ENCODE measurements around the gene NAAA. TPM values are rescaled to one million over a fixed set of nuclear protein-coding genes. Genes with fewer than 3 reads are reported as not detected.
A peak's percentile ranks its signal among the peaks of the same experiment; 100 is the strongest.

NAAA gene
- total RNA-seq, 4 donors from 2014 or later = 54.2 to 93.5 (median 68.5) TPM

GRCh38 chr4:75895744-75896314, 45.0 kb downstream of the NAAA start:
- TF ChIP-seq POLR2A (IDR thresholded peaks at IDR 0.05) (no peak), CTCF (IDR thresholded peaks at IDR 0.05) (peak; percentile 31 to 74 (median 50))
- Histone ChIP-seq H3K4me1 (no peaks in the 10 kb centered on the region), H3K9me3 (no peaks in the 10 kb centered on the region), H3K27ac (no peak overlapping the region), H3K4me3 (replicated peaks in 1 of 3) (no peak overlapping the region), H3K27me3 (no peaks in the 10 kb centered on the region), H3K36me3 (no peaks in the 10 kb centered on the region)
- no peak for DNase-seq
- WGBS, 2 donors = 49 to 53% methylated on average over 4 of the region's 4 CpGs
- intact Hi-C loops (cut with DNase I) = loop anchor here (10.0 kb wide), 1 partner anchor 169 kb away; no protein-coding TSS in a partner anchor

- DNase-seq = no peak
- intact Hi-C loops (cut with DNase I) = loop anchor here (10.0 kb wide), 1 partner anchor 172 kb away; no protein-coding TSS in a partner anchor
- H3K4me3 ChIP-seq (replicated peaks in 1 of 3) = no peak overlapping the region
- no peak overlapping the region for H3K27ac ChIP-seq
- TF ChIP-seq POLR2A (IDR thresholded peaks at IDR 0.05) = no peak
- TF ChIP-seq CTCF (IDR thresholded peaks at IDR 0.05) = peak in 1 of 6 experiments; percentile 8
- no peaks in the 10 kb centered on the region for H3K9me3 ChIP-seq
- no peaks in the 10 kb centered on the region for H3K4me1 ChIP-seq
- H3K36me3 ChIP-seq = no peaks in the 10 kb centered on the region
- WGBS, 2 donors = 81 to 84% methylated on average over 3 of the region's 3 CpGs
- H3K27me3 ChIP-seq = no peaks in the 10 kb centered on the region
Observed at GRCh38 chr4:75892508-75892907, 48.3 kb downstream of the NAAA start.

GRCh38 chr4:75891611-75892010, 49.2 kb downstream of the NAAA start:
- no peak for DNase-seq
- 92% methylated on average over 14 of the region's 14 CpGs for WGBS, 2 donors
- Histone ChIP-seq H3K27me3 (no peaks in the 10 kb centered on the region), H3K4me3 (replicated peaks in 1 of 3) (no peak overlapping the region), H3K27ac (no peak overlapping the region), H3K36me3 (no peaks in the 10 kb centered on the region), H3K4me1 (no peaks in the 10 kb centered on the region), H3K9me3 (no peaks in the 10 kb centered on the region)
- intact Hi-C loops (cut with DNase I) = loop anchor here (10.0 kb wide), 1 partner anchor 173 kb away; no protein-coding TSS in a partner anchor
- TF ChIP-seq CTCF (IDR thresholded peaks at IDR 0.05) = no peak

GRCh38 chr4:75889537-75890199, 51.1 kb downstream of the NAAA start:
- Histone ChIP-seq H3K27ac (no peak overlapping the region), H3K9me3 (no peaks in the 10 kb centered on the region), H3K36me3 (no peaks in the 10 kb centered on the region), H3K27me3 (no peaks in the 10 kb centered on the region), H3K4me3 (replicated peaks in 1 of 3) (no peak overlapping the region), H3K4me1 (no peaks in the 10 kb centered on the region)
- no peak for DNase-seq
- 93 to 94% methylated on average over 9 of the region's 9 CpGs for WGBS, 2 donors
- TF ChIP-seq CTCF (IDR thresholded peaks at IDR 0.05) (no peak), POLR2A (IDR thresholded peaks at IDR 0.05) (no peak)
- intact Hi-C loops (cut with DNase I) = loop anchor here (10.0 kb wide), 1 partner anchor 175 kb away; no protein-coding TSS in a partner anchor

- H3K4me1 ChIP-seq = no peaks in the 10 kb centered on the region
- TF ChIP-seq CTCF (IDR thresholded peaks at IDR 0.05) = no peak
- TF ChIP-seq POLR2A (IDR thresholded peaks at IDR 0.05) = no peak
- H3K9me3 ChIP-seq = no peaks in the 10 kb centered on the region
- intact Hi-C loops (cut with DNase I) = no loop called here
- no peaks in the 10 kb centered on the region for H3K27me3 ChIP-seq
- no peaks in the 10 kb centered on the region for H3K36me3 ChIP-seq
- DNase-seq = no peak
- WGBS, 2 donors = 55 to 84% methylated on average over 24 of the region's 24 CpGs
- no peak overlapping the region for H3K27ac ChIP-seq
- H3K4me3 ChIP-seq (replicated peaks in 1 of 3) = no peak overlapping the region
Observed at GRCh38 chr4:75886104-75886503, 54.7 kb downstream of the NAAA start.
